Inflammatory macrophage treated with lipopolysaccharide for 4 hours (primary cell): ENCODE measurements around the gene ACSF2.
"Not testable (repeated sequence)": the region's sequence is repeated elsewhere in the genome, so short reads cannot be mapped to it uniquely, and the experiment has no call there.

Experiments used
- DNase-seq: peaks from one replicate; pipeline ENCODE4 v3.0.0-alpha.2; 2020

The ACSF2 gene

DNA sequence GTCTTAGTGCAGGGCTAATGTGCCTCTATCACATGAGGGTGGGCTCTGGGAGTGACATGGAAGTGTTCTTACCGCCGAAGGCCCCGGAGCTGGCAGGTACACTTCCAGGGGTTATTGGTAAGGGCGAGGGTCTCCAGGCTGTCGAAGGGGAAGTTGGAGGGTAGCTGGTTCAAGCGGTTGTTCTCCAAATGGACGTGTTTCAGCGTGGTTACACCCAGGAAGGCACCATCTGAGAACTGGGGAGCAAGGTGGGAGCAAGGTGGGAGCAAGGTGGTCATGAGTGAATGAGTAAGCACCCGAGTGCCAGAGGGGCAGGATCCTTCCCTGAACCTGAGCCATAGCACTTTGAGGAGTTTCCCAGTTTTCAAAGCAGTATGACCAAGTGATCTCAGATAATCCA is 39.6 kb downstream of the ACSF2 start:
- no peak for DNase-seq

DNA sequence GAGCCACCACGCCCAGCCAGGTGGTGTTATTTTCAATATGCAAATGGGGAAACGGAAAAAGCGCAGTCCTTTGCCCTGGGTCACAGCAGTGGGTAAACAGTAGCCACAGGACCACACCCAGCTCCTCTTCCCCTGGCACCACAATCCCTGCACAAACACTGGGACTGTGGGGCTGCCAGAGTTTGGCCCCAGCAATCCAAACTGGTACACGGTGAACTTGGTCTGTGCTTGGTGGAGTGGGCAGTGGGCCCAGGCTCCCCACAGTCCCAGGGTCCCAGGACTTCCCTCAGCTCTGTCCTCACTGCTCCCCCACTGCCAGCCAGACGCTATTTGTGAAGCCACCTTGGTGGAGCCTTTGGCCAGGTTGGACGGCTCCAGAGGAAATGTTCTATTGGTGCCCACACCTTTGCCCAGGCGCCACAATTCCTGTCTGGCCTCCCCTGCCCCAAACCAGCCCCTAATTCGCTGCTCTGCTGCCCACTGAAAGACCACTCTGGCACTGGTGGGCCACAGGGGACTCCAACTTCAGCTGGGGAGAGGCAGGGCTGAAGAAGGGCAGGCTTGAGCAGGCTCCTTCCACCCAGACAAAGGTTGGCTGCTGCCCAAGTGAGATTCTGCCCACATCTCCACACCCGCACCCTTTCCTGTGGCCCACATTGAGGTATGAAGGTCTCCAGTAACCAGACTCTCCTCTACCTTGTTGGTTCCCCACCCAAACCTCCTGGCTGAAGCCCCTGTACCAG is 40.5 kb downstream of the ACSF2 start:
- DNase-seq = no peak

DNA sequence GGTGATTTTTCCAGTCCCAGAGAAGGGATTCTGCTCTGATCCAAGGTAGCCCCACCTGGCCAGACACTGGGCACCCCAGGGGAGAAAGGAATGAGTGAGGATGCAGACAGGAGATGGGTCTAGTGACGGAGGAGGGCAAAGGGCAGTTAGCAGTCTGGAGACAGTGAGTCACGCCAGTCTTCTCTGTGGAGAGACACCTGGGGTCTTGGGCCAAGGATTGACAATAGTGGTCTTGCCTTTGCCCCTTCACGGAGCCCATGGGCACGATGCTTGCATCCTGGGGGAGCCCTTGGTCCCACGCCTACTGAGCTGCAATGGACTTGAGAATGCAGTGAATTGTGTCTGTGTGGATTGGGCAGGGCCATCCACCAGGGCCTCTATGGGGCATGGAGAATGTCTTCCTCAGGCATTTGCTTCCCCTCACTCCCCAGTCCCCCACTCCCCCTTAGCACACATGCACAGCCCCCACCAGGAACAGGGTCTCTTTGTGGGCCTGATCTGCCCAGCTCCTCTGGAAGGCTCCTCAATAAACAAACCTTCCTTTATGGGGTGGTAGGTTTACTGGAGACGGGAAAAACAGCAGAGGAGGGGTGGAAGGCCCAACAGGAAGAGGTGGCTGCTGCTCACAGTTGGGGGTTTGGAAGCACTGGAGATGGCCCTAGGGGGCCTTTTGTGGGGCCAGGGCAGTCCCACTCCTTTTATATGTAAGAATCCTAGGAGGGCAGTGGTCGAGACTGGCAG is 41.3 kb downstream of the ACSF2 start:
- DNase-seq = no peak

DNA sequence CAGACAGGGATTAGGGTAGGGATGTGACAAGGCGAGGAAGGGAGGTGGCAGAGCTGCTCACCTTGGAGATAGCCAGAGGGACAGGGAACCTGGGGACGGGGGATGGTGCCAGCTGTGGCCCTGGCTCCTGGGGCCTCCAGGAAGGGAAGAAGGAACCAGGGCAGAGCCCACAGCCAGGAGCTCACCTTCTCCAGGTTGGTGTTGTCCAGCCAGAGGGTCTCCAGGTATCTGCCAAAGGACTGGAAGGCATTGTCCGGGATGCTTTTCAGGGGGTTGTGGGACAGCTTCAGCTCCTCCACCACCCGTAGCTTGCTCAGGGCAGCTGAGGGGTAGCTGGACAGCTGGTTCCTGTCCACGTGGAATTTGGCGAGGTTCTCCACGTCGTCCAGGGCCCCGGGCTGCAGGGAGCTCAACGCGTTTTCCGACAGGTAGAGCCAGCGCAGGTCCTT is 41.9 kb downstream of the ACSF2 start:
- DNase-seq = no peak

DNA sequence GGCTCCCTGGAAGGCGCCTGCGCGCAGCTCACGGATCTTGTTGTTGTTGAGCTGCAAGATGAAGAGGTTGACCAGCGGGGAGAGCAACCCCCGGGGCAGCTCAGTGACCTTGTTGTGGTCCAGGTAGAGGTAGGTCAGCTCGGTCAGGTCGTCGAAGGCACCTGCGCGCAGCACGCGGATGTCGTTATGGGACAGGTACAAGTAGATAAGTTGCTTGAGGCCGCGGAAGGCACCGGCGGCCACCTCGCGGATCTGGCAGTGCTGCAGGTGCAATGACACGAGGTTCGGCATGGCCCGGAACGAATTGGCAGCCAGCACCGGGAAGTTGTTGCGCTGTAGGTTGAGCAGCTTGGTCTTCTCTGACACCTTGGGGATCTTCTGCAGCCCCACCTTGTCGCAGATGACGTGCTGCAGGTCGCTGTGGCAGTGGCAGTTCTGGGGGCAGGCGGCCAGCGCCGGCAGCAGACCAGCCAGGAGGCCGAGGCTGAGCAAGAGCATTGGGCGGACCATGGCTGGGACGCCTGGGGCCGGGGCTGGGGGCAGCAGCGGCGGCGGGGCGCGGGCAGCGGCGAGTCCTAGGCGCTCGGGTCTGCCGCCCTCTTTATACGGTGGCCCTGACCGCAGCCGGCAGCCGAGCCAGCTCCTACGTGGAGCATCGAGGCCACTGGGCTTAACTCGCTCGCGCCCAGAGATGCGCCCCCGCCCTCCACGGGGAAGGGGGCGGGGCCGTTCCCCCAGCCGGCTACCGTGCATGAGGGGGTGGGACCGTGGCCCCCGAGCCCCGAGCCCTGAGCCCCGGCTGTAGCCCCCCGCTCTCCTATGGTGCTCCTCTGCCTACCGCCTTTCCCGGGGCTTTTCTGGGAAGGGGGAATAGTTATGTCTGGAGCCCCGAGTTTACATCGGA is 42.5 kb downstream of the ACSF2 start, which contains the start of gene CHAD:
Gene CHAD, minus strand, starts transcription at position 577 of the 904 bp plus-strand sequence. Its CDS starts 67 bp downstream, at position 510.
- no peak for DNase-seq

DNA sequence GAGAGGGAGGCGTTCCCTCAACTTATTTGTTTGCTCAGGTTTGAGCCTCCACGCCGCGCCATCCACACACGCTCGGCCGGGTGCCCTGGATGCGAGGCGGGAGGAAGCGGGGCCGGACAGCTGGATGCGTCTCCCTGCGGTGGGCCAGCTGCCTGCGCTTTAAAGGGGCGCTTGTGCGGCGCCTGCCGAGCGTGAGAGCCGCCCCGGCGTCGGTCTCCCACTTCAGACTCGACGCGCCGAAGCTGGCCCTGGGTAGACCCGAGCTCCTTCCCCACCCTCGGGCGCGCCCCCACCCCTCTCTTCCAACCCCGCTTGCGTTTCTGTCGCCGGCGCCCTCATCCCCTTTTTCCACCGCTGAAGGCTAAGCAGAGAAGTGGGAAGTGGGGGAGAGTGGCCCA is 43.2 kb downstream of the ACSF2 start:
- no peak for DNase-seq

DNA sequence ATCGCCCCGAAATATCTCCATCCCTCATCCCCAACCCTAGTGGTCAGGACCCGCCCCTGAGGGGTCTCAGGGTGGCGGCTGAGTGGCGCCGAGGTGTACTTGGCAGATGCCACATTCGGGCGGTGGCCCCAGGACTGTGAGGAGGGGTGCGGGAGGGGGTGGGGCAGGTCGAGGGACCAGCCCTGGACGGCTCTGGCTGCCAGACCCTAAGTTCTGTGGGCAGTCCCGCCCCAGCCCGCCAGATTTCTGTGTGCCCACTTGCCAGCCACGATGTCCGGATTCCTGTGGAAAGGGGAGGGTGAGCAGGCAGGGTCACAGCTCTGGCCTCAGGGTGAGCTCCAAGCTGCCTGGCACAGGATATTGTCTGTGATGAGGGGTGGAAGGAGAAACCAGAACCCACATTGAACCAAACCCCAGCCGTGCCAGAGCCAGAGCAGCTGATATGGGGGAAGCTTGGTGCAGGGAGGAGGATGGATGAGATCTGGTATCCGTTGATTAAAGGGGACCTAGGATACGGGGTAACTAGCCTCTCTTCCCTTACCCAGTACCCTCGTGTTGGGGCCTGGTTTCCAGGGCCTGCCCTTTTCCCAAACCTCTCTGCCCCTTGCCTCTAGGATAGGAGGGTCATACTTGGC is 43.8 kb downstream of the ACSF2 start:
- DNase-seq = no peak

DNA sequence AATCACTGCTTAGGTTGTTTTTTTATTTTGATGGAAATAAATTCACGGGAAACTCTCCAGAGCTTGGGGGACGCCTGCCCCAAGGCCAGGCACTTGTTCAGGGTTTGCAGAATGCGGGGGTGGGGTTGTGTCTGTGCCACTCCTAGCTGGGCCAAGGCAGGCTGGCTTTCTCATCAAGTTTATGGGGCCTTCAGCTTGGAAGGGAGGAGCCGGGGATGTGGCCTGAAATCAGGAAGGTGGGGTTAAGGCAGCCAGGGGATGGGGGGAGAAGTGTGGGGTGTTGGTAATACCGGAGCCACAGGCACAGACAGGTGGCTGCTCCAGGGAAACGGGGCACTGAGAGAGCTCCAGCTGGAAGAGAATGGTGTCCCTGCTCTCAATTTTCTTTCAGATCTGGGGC is 44.4 kb downstream of the ACSF2 start:
- DNase-seq = no peak

DNA sequence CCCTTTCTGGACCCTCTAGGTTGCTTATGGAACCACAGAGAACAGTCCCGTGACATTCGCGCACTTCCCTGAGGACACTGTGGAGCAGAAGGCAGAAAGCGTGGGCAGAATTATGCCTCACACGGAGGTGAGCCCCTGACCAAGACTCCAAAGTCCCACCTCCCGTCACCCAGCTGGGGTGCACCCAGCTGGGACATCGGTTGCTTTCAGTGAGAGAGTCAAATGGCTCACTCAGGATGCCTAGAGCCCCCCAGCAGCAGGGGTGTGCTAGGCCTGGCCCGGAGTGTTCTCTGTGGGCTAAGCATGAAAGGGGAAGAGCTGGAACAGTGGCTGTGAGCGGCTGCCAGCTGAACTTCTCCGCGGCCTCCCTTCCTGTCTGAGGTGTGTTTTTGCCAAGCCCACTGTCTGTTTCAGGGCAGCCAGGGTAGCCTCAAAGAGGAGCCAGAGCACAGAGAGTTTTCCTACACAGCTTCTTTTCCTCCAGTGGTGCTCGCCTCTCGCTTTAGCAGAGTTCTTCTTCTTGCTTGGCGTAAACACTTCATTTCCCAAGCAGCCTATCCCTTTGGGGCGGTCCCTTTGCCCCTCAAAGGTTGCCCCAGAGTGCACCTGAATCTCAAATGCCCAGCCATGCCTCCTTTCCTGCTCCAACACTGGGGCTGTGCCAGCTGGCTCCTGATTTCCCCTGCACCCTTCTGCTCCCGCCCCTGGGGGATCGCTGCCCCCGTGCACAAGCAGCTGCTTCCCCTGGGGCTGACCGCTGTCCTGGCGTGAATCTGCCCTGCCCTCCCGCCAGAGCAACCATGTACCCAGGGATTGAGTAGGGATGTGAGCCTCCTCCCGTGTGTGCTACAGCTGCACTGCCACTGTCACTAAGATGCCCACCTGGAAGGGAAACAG is 45.2 kb downstream of the ACSF2 start:
- no peak for DNase-seq

DNA sequence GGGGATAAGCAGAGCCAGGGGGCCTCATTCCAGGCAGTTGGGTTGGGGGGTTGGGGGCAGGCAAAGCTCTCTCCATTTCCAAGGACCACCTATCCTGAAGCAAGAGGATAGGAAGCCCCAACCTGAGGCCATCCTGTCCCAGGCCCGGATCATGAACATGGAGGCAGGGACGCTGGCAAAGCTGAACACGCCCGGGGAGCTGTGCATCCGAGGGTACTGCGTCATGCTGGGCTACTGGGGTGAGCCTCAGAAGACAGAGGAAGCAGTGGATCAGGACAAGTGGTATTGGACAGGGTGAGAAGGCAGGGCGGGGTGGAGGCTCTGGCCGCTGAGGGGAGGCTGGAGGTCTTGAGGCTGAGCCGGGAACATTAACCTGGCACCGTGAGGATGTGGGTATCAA is 46.3 kb downstream of the ACSF2 start:
- no peak for DNase-seq

DNA sequence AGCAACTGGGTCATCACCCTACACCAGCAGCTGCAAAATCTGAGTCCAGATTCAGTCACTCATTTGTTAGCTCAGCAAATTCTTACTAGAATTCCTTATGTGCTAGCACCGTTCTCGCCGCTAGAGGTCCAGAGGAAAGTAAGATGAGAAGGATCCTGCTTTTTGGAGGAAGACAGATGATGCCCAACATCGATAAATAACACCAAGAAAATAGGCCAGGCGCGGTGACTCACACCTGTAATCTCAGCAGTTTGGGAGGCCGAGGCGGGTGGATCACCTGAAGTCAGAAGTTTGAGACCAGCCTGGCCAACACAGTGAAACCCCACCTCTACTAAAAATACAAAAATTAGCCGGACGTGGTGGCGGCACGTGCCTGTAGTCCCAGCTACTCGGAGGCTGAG is 46.7 kb downstream of the ACSF2 start:
- DNase-seq = not testable (repeated sequence)

DNA sequence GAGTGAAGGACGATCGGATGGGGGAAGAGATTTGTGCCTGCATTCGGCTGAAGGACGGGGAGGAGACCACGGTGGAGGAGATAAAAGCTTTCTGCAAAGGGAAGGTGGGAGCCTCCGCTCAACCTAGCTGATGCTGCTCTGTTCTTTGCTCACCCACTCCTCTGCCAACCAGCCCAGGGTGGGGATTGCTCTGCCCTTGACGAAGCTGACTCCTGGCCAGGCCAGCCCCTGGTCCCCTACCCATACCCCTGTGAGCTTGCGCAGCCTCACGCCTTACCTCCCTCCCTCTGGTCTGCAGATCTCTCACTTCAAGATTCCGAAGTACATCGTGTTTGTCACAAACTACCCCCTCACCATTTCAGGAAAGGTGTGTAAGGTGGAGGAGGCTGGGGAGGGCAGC is 47.9 kb downstream of the ACSF2 start:
- no peak for DNase-seq

DNA sequence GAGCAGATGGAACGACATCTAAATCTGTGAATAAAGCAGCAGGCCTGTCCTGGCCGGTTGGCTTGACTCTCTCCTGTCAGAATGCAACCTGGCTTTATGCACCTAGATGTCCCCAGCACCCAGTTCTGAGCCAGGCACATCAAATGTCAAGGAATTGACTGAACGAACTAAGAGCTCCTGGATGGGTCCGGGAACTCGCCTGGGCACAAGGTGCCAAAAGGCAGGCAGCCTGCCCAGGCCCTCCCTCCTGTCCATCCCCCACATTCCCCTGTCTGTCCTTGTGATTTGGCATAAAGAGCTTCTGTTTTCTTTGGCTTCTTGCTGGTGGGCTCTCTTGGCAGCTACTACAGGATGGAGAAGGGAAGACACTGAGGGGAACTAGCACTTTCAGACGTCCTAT is 48.5 kb downstream of the ACSF2 start:
- DNase-seq = no peak

DNA sequence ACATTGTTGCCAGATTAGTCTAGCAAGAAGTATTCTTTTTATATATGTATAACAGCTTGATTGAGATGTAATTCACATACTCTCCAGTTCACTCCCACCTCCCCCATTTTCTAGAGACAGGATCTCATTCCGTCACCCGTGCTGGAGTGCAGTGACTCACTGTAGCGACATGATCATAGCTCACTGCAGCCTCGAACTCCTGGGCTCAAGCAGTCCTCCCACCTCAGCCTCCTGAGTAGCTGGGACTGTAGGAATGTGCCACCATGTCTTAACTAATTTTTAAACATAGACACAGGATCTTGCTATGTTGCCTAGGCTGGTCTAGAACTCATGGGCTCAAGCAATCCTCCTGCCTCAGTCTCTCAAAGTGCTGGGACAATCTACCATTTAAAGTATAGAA is 49.3 kb downstream of the ACSF2 start:
- no peak for DNase-seq

DNA sequence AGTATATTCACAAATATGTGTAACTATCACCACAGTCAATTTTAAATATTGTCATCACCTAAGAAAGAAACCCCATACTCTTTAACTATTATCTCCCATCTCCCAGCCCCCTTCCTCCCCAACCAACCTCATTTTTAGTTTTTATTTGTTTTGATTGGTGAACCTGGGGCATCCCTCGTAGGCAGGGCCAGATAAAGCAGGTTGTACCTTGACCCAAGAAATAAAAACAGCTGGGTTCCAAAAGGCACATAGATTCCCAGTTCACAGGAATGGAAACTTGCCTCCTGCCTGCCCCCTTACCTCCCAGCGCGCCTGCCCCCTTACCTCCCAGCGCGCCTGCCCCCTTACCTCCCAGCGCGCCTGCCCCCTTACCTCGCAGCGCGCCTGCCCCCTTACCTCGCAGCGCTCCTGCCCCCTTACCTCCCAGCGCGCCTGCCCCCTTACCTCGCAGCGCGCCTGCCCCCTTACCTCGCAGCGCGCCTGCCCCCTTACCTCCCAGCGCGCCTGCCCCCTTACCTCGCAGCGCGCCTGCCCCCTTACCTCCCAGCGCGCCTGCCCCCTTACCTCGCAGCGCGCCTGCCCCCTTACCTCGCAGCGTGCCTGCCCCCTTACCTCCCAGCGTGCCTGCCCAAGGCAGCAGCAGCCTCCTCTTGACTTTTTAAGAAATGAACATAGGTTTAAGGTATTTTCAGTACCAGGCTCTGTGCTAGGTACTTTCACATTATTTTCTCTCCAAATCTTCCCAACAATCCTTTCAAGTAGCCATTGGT is 49.9 kb downstream of the ACSF2 start:
- not testable (repeated sequence) for DNase-seq

DNA sequence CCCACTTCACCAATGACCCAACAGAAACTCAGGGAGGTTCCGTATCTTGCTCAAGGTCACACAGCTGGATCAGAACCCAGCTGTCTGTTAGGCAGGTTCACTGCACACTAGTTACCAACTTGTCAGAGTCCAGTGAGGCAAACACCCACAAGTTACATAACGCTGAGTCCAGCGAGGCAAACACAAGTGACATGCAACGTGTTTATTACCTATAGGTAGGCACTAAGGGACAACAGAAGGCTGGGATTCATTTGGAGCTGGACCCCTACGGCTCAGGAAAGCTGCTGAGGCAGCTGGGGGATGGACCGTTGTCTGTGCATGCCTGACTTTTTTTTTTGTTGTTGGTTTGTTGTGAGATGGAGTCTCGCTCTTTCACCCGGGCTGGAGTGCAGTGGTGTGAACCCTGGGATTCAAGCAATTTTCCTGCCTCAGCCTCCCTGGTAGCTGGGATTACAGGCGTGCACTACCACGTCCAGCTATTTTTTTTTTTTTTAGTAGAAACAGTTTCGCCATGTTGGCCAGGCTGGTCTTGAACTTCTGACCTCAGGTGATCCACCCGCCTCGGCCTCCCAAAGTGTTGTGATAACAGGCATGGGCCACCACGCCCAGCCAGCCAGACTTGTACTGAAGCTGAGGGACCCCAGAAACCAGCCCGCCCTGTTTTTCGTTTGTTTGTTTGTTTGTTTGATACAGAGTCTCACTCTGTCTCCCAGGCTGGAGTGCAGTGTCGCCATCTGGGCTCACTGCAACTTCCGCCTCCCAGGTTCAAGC is 50.7 kb downstream of the ACSF2 start:
- DNase-seq = no peak

DNA sequence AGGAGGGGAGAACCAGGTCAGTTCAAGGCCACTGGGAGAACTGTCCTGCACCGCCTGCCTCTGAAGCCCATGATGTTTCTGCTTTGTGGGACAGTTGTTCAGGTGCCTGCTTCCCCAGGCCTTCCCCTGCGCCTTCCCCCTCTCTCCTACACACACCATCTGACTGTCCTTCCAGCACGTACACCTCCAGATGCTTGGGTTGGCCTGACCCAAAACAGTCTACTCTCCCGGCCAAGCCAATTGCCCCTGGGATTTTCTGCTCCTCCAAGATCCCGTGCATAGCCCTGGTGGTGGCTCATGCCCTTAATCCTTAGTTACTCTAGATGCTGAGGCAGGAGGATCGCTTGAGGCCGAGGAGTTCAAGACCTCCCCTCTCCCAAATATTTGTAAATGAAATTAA is 52.0 kb downstream of the ACSF2 start:
- no peak for DNase-seq

DNA sequence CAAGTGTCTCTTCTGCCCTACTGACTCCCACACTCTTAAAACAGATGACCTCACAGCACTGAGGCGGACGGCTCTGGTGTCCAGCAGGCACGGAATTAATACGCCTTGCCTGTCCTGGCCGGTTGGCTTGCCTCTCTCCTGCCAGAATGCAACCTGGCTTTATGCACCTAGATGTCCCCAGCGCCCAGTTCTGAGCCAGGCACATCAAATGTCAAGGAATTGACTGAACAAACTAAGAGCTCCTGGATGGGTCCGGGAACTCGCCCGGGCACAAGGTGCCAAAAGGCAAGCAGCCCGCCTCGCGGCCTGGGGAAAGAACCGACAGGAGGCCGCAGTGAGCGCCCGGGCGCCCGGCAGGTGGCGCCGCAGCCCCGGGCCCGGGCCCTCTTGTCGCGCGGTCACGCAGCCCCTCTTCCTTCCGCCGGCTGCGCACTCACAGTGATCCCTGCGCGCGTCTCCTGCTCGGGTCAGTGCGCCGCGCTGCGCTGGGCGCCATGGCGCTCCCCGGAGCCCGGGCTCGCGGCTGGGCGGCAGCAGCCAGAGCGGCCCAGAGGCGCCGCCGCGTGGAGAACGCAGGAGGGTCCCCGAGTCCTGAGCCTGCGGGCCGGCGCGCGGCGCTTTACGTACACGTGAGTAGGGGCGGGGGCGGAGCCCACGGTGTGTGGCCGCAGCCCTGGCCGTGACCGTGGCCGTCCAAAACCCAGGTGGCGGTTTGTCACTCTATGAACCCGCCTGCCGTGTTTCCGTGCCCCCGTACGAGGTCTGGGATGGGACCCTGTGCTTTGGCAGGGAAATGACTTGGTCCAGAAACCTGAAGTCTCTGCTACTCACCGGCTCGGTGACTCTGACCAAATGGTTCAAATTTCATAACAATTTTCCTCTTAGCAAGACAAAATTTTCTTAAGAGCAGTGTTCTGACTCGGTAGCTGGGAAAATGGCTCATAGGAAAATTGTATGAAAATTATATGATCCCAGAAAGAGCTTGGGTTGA is 52.7 kb downstream of the ACSF2 start, which contains the start of gene RSAD1:
Gene RSAD1, plus strand, starts transcription at position 470 of the 991 bp plus-strand sequence. Its CDS starts 25 bp downstream, at position 495.
- peak; percentile 87 for DNase-seq
